A549 (cell line): Measurements from ENCODE around the gene LRCH1.

Experiments
- CBX2 ChIP-seq: fragments of 200-600 bp; sonication (generic); IDR thresholded peaks from 2 replicates; pipeline ENCODE4 v1.6.1; 2016; ENCODE audit warnings: low read depth, mild to moderate bottlenecking, borderline replicate concordance
- CEBPB ChIP-seq, 2 experiments: fragments of >200 bp in 1 of 2; sonication (Bioruptor Twin) in 1 of 2; formaldehyde crosslinking in 1 of 2; IDR thresholded peaks; 2 replicates each; pipeline ENCODE4 v1.6.1; 2012 to 2016
- KDM1A ChIP-seq: fragments of 200-600 bp; sonication (generic); IDR thresholded peaks from 2 replicates; pipeline ENCODE4 v1.6.1; 2016; ENCODE audit warnings: low read depth, mild to moderate bottlenecking
- TF ChIP-seq, protein P1 (sequence below): fragments of >200 bp; sonication (Bioruptor Twin); formaldehyde crosslinking; IDR thresholded peaks from 3 replicates; pipeline ENCODE4 v1.5.1; 2016
- TF ChIP-seq, protein P2 (sequence below): fragments of 200-600 bp; sonication (generic); IDR thresholded peaks from 2 replicates; pipeline ENCODE4 v1.6.1; 2016; ENCODE audit warnings: antibody characterized with exemption, mild to moderate bottlenecking, moderate library complexity

DNA sequence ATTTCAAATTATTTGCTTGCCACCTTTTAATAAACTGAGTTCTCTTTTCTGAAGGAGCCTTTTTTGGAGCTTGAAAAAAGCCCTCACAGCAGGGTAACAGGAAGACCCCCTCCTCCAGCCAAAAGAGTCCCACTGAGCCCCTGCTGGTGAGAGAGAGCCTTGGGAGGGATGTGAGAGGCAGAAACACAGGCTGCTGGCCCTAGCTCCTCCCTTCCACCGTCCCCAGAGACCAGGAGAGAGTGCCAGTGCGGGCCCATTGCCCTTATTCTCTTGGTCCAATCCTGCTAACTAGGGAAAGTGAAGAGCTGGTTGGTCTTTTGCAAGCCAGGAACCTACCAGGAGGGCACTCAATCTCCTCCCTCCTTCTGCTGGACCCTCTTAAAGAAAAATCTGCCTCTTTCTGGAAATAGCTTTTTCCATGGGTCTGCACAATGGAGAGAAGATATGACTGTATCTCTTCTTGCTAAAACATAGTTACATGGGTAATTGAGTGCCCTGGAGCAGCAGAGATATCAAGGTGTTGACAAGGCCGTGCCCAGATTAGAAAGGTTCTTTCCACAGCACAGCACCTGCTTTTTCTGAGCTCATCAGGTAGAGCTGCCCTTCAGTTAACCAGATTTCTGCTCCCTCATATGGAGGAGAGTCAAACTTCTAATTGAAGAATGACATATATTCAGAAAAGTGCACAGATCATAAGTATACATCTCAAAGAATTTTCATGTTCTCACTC is 113.9 kb downstream of the LRCH1 start:
- TF ChIP-seq, protein P1, sequence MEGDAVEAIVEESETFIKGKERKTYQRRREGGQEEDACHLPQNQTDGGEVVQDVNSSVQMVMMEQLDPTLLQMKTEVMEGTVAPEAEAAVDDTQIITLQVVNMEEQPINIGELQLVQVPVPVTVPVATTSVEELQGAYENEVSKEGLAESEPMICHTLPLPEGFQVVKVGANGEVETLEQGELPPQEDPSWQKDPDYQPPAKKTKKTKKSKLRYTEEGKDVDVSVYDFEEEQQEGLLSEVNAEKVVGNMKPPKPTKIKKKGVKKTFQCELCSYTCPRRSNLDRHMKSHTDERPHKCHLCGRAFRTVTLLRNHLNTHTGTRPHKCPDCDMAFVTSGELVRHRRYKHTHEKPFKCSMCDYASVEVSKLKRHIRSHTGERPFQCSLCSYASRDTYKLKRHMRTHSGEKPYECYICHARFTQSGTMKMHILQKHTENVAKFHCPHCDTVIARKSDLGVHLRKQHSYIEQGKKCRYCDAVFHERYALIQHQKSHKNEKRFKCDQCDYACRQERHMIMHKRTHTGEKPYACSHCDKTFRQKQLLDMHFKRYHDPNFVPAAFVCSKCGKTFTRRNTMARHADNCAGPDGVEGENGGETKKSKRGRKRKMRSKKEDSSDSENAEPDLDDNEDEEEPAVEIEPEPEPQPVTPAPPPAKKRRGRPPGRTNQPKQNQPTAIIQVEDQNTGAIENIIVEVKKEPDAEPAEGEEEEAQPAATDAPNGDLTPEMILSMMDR, result no peak
- TF ChIP-seq KDM1A, result no peak
- no peak for TF ChIP-seq CEBPB (IDR thresholded peaks at IDR 0.05)
- TF ChIP-seq, protein P2, sequence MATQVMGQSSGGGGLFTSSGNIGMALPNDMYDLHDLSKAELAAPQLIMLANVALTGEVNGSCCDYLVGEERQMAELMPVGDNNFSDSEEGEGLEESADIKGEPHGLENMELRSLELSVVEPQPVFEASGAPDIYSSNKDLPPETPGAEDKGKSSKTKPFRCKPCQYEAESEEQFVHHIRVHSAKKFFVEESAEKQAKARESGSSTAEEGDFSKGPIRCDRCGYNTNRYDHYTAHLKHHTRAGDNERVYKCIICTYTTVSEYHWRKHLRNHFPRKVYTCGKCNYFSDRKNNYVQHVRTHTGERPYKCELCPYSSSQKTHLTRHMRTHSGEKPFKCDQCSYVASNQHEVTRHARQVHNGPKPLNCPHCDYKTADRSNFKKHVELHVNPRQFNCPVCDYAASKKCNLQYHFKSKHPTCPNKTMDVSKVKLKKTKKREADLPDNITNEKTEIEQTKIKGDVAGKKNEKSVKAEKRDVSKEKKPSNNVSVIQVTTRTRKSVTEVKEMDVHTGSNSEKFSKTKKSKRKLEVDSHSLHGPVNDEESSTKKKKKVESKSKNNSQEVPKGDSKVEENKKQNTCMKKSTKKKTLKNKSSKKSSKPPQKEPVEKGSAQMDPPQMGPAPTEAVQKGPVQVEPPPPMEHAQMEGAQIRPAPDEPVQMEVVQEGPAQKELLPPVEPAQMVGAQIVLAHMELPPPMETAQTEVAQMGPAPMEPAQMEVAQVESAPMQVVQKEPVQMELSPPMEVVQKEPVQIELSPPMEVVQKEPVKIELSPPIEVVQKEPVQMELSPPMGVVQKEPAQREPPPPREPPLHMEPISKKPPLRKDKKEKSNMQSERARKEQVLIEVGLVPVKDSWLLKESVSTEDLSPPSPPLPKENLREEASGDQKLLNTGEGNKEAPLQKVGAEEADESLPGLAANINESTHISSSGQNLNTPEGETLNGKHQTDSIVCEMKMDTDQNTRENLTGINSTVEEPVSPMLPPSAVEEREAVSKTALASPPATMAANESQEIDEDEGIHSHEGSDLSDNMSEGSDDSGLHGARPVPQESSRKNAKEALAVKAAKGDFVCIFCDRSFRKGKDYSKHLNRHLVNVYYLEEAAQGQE, result no peak
- no peak for TF ChIP-seq CBX2
